Right lobe of liver (tissue), 4 donors: Measurements from ENCODE around the gene RPRD2.

Source experiments
- POLR2A ChIP-seq: fragments of 450-650 bp; IDR thresholded peaks from one replicate; pipeline ENCODE4 v1.6.1; 2017; ENCODE audit warnings: antibody characterized with exemption, mild to moderate bottlenecking
- TF ChIP-seq, protein P1 (sequence below), 4 donors: fragments of 200-600 bp in 3 of 4; fragments of 450-650 bp in 1 of 4; IDR thresholded peaks; one replicate each; pipeline versions ENCODE4 v1.5.1 to v1.8.0; 2016 to 2022; ENCODE audit warnings: antibody characterized with exemption in 4 of 4, mild to moderate bottlenecking in 2 of 4
- donor health status: DM: no; HTN: no; CAD: no.
- donor health status: DM: no; HTN: no; CAD: no.
- donor health status: DM: no; HTN: yes; CAD: no.

- TF ChIP-seq, protein P1, sequence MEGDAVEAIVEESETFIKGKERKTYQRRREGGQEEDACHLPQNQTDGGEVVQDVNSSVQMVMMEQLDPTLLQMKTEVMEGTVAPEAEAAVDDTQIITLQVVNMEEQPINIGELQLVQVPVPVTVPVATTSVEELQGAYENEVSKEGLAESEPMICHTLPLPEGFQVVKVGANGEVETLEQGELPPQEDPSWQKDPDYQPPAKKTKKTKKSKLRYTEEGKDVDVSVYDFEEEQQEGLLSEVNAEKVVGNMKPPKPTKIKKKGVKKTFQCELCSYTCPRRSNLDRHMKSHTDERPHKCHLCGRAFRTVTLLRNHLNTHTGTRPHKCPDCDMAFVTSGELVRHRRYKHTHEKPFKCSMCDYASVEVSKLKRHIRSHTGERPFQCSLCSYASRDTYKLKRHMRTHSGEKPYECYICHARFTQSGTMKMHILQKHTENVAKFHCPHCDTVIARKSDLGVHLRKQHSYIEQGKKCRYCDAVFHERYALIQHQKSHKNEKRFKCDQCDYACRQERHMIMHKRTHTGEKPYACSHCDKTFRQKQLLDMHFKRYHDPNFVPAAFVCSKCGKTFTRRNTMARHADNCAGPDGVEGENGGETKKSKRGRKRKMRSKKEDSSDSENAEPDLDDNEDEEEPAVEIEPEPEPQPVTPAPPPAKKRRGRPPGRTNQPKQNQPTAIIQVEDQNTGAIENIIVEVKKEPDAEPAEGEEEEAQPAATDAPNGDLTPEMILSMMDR (IDR thresholded peaks at IDR 0.05) = no peak
- TF ChIP-seq POLR2A = no peak
Measured at GRCh38 chr1:150474869-150475268, 110.9 kb downstream of the RPRD2 start.
